GM23338 (cell line): ENCODE data around the gene LINC00305. TPM values are rescaled to one million over a fixed set of nuclear protein-coding genes. Genes with fewer than 3 reads are reported as not detected.

Source experiments
- ATAC-seq: fragments of 200-7000 bp; cut with Tn5 transposase; 3 replicates; pipeline ENCODE4 v1.9.1; 2020
- DNase-seq: peaks from one replicate; pipeline ENCODE4 v3.0.0-alpha.2; 2015; ENCODE audit warnings: low spot score
- H2AFZ ChIP-seq: fragments of 200-600 bp; sonication (generic); 2 replicates; pipeline ENCODE4 v1.8.0; 2016; ENCODE audit warnings: antibody characterized with exemption, mild to moderate bottlenecking, moderate library complexity
- H3F3A ChIP-seq: fragments of 200-600 bp; sonication (generic); replicated peaks from 2 replicates; pipeline ENCODE4 v1.8.0; 2017; ENCODE audit warnings: antibody characterized with exemption, mixed run types, low read depth
- H3K27ac ChIP-seq: fragments of 200-600 bp; sonication (generic); 2 replicates; pipeline ENCODE4 v1.6.1; 2016; ENCODE audit warnings: low read depth
- H3K27me3 ChIP-seq: fragments of 200-600 bp; sonication (generic); 2 replicates; pipeline ENCODE4 v1.8.0; 2016; ENCODE audit warnings: mild to moderate bottlenecking, mixed run types, moderate library complexity; ENCODE audit not compliant: insufficient read depth
- H3K36me3 ChIP-seq: fragments of 200-600 bp; sonication (generic); 2 replicates; pipeline ENCODE4 v1.8.0; 2016; ENCODE audit warnings: mild to moderate bottlenecking; ENCODE audit not compliant: insufficient read depth
- H3K4me1 ChIP-seq: fragments of 200-600 bp; sonication (generic); 2 replicates; pipeline ENCODE4 v1.8.0; 2016; ENCODE audit warnings: mild to moderate bottlenecking, moderate library complexity; ENCODE audit not compliant: insufficient read depth
- H3K4me2 ChIP-seq: fragments of 200-600 bp; sonication (generic); 2 replicates; pipeline ENCODE4 v1.7.1; 2017; ENCODE audit warnings: mixed run types
- H3K4me3 ChIP-seq: fragments of 200-600 bp; sonication (generic); 2 replicates; pipeline ENCODE4 v1.6.1; 2016; ENCODE audit warnings: mixed run types
- H3K79me2 ChIP-seq: fragments of 200-600 bp; sonication (generic); replicated peaks from 2 replicates; pipeline ENCODE4 v1.8.0; 2017; ENCODE audit warnings: mild to moderate bottlenecking; ENCODE audit not compliant: insufficient read depth
- H3K9me2 ChIP-seq: fragments of 200-600 bp; sonication (generic); 2 replicates; pipeline ENCODE4 v1.8.0; 2017; ENCODE audit not compliant: insufficient read depth
- H4K20me1 ChIP-seq: fragments of 200-600 bp; sonication (generic); replicated peaks from 2 replicates; pipeline ENCODE4 v1.8.0; 2017; ENCODE audit warnings: mild to moderate bottlenecking; ENCODE audit not compliant: insufficient read depth
- H3K27ac Mint-ChIP-seq: 2 replicates; pipeline ENCODE4 v1.8.0; 2020; ENCODE audit warnings: inconsistent platforms, mild to moderate bottlenecking, moderate library complexity, mixed read lengths
- H3K27me3 Mint-ChIP-seq: 3 replicates; pipeline ENCODE4 v1.8.0; 2022; ENCODE audit warnings: low read depth, mild to moderate bottlenecking, moderate library complexity, mixed read lengths, inconsistent platforms; ENCODE audit not compliant: insufficient read depth, poor library complexity
- H3K36me3 Mint-ChIP-seq: 3 replicates; pipeline ENCODE4 v1.8.0; 2021; ENCODE audit warnings: low read depth, mild to moderate bottlenecking, inconsistent platforms, moderate library complexity, mixed read lengths
- H3K4me1 Mint-ChIP-seq: 3 replicates; pipeline ENCODE4 v1.8.0; 2020; ENCODE audit warnings: mild to moderate bottlenecking, inconsistent platforms, mixed read lengths
- H3K4me3 Mint-ChIP-seq: 3 replicates; pipeline ENCODE4 v1.8.0; 2021; ENCODE audit warnings: moderate library complexity, mild to moderate bottlenecking, inconsistent platforms, mixed read lengths
- H3K9me3 Mint-ChIP-seq: 3 replicates; pipeline ENCODE4 v1.8.0; 2020; ENCODE audit warnings: moderate library complexity, mild to moderate bottlenecking, inconsistent platforms, mixed read lengths
- CREB1 ChIP-seq: fragments of 250-450 bp; sonication (Bioruptor Pico); IDR thresholded peaks from 2 replicates; pipeline ENCODE4 v1.5.0; 2020; ENCODE audit warnings: low read depth, mild to moderate bottlenecking, moderate library complexity
- CTCF ChIP-seq, 2 experiments: fragments of 200-600 bp in 1 of 2; sonication (generic) in 1 of 2; conservative IDR thresholded peaks; 2 replicates each; pipeline versions ENCODE4 v1.5.1 to v1.6.1; 2016 to 2017; ENCODE audit warnings: antibody characterized with exemption in 2 of 2, low read depth in 2 of 2, mild to moderate bottlenecking in 2 of 2, moderate library complexity in 1 of 2
- EZH2 ChIP-seq: fragments of 200-600 bp; sonication (generic); IDR thresholded peaks from one replicate; pipeline ENCODE4 v1.8.0; 2017; ENCODE audit warnings: antibody characterized with exemption, mild to moderate bottlenecking, low read depth; ENCODE audit not compliant: unreplicated experiment
- EZH2phosphoT487 ChIP-seq: fragments of 200-600 bp; sonication (generic); IDR thresholded peaks from one replicate; pipeline ENCODE4 v1.8.1; 2018; ENCODE audit warnings: antibody characterized with exemption; ENCODE audit not compliant: unreplicated experiment
- JUNB ChIP-seq: IDR thresholded peaks from one replicate; pipeline ENCODE4 v1.6.1; 2016; ENCODE audit warnings: antibody characterized with exemption; ENCODE audit not compliant: unreplicated experiment
- NANOG ChIP-seq: IDR thresholded peaks from 2 replicates; pipeline ENCODE4 v1.6.1; 2016; ENCODE audit warnings: antibody characterized with exemption, borderline replicate concordance
- POLR2AphosphoS5 ChIP-seq: IDR thresholded peaks from 2 replicates; pipeline ENCODE4 v1.6.1; 2016; ENCODE audit warnings: antibody characterized with exemption, low read depth
- STAT1 ChIP-seq: IDR thresholded peaks from one replicate; pipeline ENCODE4 v1.6.1; 2016; ENCODE audit warnings: antibody characterized with exemption; ENCODE audit not compliant: unreplicated experiment
- ZNF114 ChIP-seq: fragments of 250-450 bp; sonication (Bioruptor Pico); IDR thresholded peaks from 2 replicates; pipeline ENCODE4 v1.5.0; 2020; ENCODE audit warnings: mild to moderate bottlenecking, moderate library complexity
- ZNF331 ChIP-seq: fragments of 250-450 bp; sonication (Bioruptor Pico); IDR thresholded peaks from 2 replicates; pipeline ENCODE4 v1.5.0; 2020; ENCODE audit warnings: low read depth, mild to moderate bottlenecking, moderate library complexity
- ZNF462 ChIP-seq: fragments of 250-450 bp; sonication (Bioruptor Pico); IDR thresholded peaks from 2 replicates; pipeline ENCODE4 v1.5.0; 2020; ENCODE audit warnings: mild to moderate bottlenecking, moderate library complexity
- polyA plus RNA-seq: library from polyadenylated mRNA; unstranded; fragments of >200 nt; fragmentation: Nextera tagmentation; extraction: Ambion mirVana; gene quantifications from 2 replicates; pipeline ENCODE4 v1.2.1, GENCODE V29; 2016
- total RNA-seq: library from RNA; depleted of rRNA; stranded (reverse); fragments of >200 nt; shearing (Covaris generic); gene quantifications from 2 replicates; pipeline ENCODE4 v1.2.3, GENCODE V29; 2014
- TF ChIP-seq, protein P1 (sequence below): IDR thresholded peaks from 2 replicates; pipeline ENCODE4 v1.6.1; 2016; ENCODE audit warnings: antibody characterized with exemption
- TF ChIP-seq, protein P2 (sequence below): IDR thresholded peaks from one replicate; pipeline ENCODE4 v1.6.1; 2018; ENCODE audit warnings: antibody characterized with exemption; ENCODE audit not compliant: unreplicated experiment

LINC00305 gene
- total and polyA plus RNA-seq, 2 experiments from 2014 or later: not detected

DNA sequence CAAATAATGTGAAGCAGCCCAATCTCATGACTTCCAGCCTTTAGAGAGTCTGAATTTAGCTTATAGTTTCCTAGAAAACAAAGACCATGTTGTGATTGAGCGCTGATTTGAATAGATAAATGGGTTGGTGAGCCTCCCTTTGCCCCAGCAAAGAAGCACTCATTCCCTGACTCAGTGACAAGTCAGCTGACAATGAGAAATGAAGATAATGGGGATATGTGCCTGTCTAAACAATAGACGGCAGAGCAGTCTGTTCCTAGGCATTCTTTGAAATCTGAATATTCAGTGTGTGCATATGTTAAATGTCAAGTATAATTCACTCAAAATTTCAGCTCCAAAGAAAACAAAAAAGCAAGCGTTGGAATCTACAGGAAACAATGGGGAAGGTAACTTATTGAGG, 34.8 kb upstream of the LINC00305 start:
- Mint-ChIP-seq H3K27ac (no peak overlapping the region), H3K27me3 (peaks cover 1% of the 10 kb centered on the region), H3K9me3 (no peaks in the 10 kb centered on the region; the same call in 2 of the 3 replicates), H3K36me3 (no peaks in the 10 kb centered on the region), H3K4me1 (peaks cover 20% of the 10 kb centered on the region), H3K4me3 (no peak overlapping the region)
- Histone ChIP-seq H3F3A (no peaks in the 10 kb centered on the region), H3K27me3 (no peaks in the 10 kb centered on the region), H3K4me1 (peaks cover 21% of the 10 kb centered on the region; the same call in 1 of the 2 replicates), H3K79me2 (no peaks in the 10 kb centered on the region), H3K9me2 (peaks cover 11% of the 10 kb centered on the region), H3K36me3 (no peaks in the 10 kb centered on the region), H3K27ac (no peak overlapping the region), H4K20me1 (no peaks in the 10 kb centered on the region), H3K4me2 (0 out of 2 replicates have a peak overlapping the region, but pooled peaks have one; percentile 18), H3K4me3 (no peak overlapping the region), H2AFZ (peak overlapping the region; percentile 57; the same call in 1 of the 2 replicates)
- DNase-seq: no peak
- ATAC-seq: no peak
- TF ChIP-seq NANOG: no peak
- TF ChIP-seq ZNF462 (CRISPR knock-in tag): no peak
- TF ChIP-seq ZNF331: no peak
- TF ChIP-seq, protein P1, sequence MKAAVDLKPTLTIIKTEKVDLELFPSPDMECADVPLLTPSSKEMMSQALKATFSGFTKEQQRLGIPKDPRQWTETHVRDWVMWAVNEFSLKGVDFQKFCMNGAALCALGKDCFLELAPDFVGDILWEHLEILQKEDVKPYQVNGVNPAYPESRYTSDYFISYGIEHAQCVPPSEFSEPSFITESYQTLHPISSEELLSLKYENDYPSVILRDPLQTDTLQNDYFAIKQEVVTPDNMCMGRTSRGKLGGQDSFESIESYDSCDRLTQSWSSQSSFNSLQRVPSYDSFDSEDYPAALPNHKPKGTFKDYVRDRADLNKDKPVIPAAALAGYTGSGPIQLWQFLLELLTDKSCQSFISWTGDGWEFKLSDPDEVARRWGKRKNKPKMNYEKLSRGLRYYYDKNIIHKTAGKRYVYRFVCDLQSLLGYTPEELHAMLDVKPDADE: no peak
- no peak for TF ChIP-seq CTCF (conservative IDR thresholded peaks at IDR 0.05; ENCODE audit: low read depth in 2 of 2)
- no peak for TF ChIP-seq ZNF114 (CRISPR knock-in tag)
- no peak for TF ChIP-seq JUNB
- no peak for TF ChIP-seq CREB1 (CRISPR knock-in tag)
- no peak for TF ChIP-seq POLR2AphosphoS5
- no peak for TF ChIP-seq EZH2
- TF ChIP-seq, protein P2, sequence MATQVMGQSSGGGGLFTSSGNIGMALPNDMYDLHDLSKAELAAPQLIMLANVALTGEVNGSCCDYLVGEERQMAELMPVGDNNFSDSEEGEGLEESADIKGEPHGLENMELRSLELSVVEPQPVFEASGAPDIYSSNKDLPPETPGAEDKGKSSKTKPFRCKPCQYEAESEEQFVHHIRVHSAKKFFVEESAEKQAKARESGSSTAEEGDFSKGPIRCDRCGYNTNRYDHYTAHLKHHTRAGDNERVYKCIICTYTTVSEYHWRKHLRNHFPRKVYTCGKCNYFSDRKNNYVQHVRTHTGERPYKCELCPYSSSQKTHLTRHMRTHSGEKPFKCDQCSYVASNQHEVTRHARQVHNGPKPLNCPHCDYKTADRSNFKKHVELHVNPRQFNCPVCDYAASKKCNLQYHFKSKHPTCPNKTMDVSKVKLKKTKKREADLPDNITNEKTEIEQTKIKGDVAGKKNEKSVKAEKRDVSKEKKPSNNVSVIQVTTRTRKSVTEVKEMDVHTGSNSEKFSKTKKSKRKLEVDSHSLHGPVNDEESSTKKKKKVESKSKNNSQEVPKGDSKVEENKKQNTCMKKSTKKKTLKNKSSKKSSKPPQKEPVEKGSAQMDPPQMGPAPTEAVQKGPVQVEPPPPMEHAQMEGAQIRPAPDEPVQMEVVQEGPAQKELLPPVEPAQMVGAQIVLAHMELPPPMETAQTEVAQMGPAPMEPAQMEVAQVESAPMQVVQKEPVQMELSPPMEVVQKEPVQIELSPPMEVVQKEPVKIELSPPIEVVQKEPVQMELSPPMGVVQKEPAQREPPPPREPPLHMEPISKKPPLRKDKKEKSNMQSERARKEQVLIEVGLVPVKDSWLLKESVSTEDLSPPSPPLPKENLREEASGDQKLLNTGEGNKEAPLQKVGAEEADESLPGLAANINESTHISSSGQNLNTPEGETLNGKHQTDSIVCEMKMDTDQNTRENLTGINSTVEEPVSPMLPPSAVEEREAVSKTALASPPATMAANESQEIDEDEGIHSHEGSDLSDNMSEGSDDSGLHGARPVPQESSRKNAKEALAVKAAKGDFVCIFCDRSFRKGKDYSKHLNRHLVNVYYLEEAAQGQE: no peak
- no peak for TF ChIP-seq STAT1
- TF ChIP-seq EZH2phosphoT487: no peak
